CD4-positive, CD25-positive, alpha-beta regulatory T cell (primary cell): Measurements from ENCODE around the gene BMP8A. TPM values are rescaled to one million over a fixed set of nuclear protein-coding genes. Genes with fewer than 3 reads are reported as not detected.
"Not testable (repeated sequence)": the region's sequence is repeated elsewhere in the genome, so short reads cannot be mapped to it uniquely, and the experiment has no call there.

Experiments
- ATAC-seq, 2 donors: fragments of 150-1000 bp; cut with Tn5 transposase; one replicate each; pipeline ENCODE4 v1.10.0; 2021; ENCODE audit warnings: low read depth in 2 of 2, moderate number of reproducible peaks in 2 of 2, moderate library complexity in 1 of 2
- DNase-seq, 3 donors: peaks; one replicate each; pipeline versions ENCODE4 v3.0.0 to v3.0.0-alpha.2; 2012 to 2022; ENCODE audit warnings: mixed read lengths in 1 of 3
- H3K27ac ChIP-seq: one replicate; pipeline ENCODE4 v1.7.0; 2013; ENCODE audit warnings: mild to moderate bottlenecking, low read length; ENCODE audit not compliant: insufficient read depth, poor library complexity, severe bottlenecking
- H3K27me3 ChIP-seq: one replicate; pipeline ENCODE4 v1.7.0; 2013; ENCODE audit warnings: low read length; ENCODE audit not compliant: control insufficient read depth, insufficient read depth
- H3K36me3 ChIP-seq: one replicate; pipeline ENCODE4 v1.7.0; 2013; ENCODE audit warnings: mild to moderate bottlenecking, low read length, moderate library complexity; ENCODE audit not compliant: control insufficient read depth, insufficient read depth
- H3K4me1 ChIP-seq: 2 replicates; pipeline ENCODE4 v1.7.0; 2013; ENCODE audit warnings: mild to moderate bottlenecking, low read length; ENCODE audit not compliant: insufficient read depth, control insufficient read depth, poor library complexity, severe bottlenecking
- H3K4me3 ChIP-seq: one replicate; pipeline ENCODE4 v1.7.0; 2013; ENCODE audit warnings: low read depth, mild to moderate bottlenecking, low read length, moderate library complexity
- H3K9me3 ChIP-seq, 2 experiments: 1 replicate in 1 of 2; 2 replicates in 1 of 2; pipeline ENCODE4 v1.7.0; 2013; ENCODE audit warnings: low read length in 2 of 2, mild to moderate bottlenecking in 1 of 2, moderate library complexity in 1 of 2; ENCODE audit not compliant: control insufficient read depth in 2 of 2
- H3K27ac Mint-ChIP-seq, 3 donors: one replicate each; pipeline ENCODE4 v1.8.0; 2020 to 2022; ENCODE audit warnings: mild to moderate bottlenecking in 3 of 3, mixed read lengths in 3 of 3, moderate library complexity in 2 of 3
- H3K27me3 Mint-ChIP-seq: one replicate; pipeline ENCODE4 v1.8.0; 2022; ENCODE audit warnings: mild to moderate bottlenecking, mixed read lengths
- H3K36me3 Mint-ChIP-seq: one replicate; pipeline ENCODE4 v1.8.0; 2020; ENCODE audit warnings: mixed read lengths
- H3K4me1 Mint-ChIP-seq, 4 donors: one replicate each; pipeline ENCODE4 v1.8.0; 2020 to 2022; ENCODE audit warnings: mixed read lengths in 4 of 4, mild to moderate bottlenecking in 1 of 4
- H3K4me3 Mint-ChIP-seq, 4 donors: one replicate each; pipeline ENCODE4 v1.8.0; 2020 to 2022; ENCODE audit warnings: mild to moderate bottlenecking in 4 of 4, mixed read lengths in 4 of 4, moderate library complexity in 3 of 4
- H3K9me3 Mint-ChIP-seq, 7 donors: one replicate each; pipeline ENCODE4 v1.8.0; 2020 to 2022; ENCODE audit warnings: mixed read lengths in 7 of 7, mild to moderate bottlenecking in 3 of 7, moderate library complexity in 2 of 7
- polyA plus RNA-seq, 4 donors: library from polyadenylated mRNA; unstranded; fragments of 300-500 nt; fragmentation: Illumina TruSeq; gene quantifications; one replicate each; pipeline ENCODE4 v1.2.3, GENCODE V29; 2021
- total RNA-seq: library from RNA; stranded (reverse); gene quantifications from one replicate; pipeline ENCODE4 v1.2.3, GENCODE V29; 2022

Gene BMP8A
- total and polyA plus RNA-seq, 5 donors from 2014 or later = 0.35 TPM; not detected in 4

DNA sequence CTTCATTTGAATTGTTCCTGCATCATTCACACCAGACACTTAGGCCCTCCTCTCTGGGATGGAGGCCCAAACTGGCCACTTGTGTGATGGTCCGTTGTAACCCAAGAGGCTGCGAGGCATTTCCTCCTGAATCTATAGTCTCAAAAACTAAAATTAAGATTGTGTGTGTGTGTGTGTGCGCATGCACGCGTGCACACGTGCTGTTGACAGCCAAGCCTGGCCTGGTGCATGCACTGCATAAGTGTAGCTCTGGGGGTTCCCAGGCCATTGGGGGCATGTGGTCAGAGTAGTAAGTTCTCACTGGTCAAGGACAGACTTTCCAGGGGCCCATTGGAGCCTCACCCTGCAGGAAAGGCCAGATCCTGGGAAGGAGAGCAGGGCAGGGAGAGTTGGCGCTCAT lies 26.5 kb downstream of the BMP8A start:
- not testable (repeated sequence) for H3K36me3 Mint-ChIP-seq, H3K4me3 ChIP-seq, H3K27me3 ChIP-seq, H3K4me3 Mint-ChIP-seq, H3K36me3 ChIP-seq, H3K9me3 ChIP-seq, H3K9me3 Mint-ChIP-seq, H3K27me3 Mint-ChIP-seq, H3K27ac ChIP-seq, DNase-seq, ATAC-seq, H3K4me1 Mint-ChIP-seq, H3K4me1 ChIP-seq, H3K27ac Mint-ChIP-seq

DNA sequence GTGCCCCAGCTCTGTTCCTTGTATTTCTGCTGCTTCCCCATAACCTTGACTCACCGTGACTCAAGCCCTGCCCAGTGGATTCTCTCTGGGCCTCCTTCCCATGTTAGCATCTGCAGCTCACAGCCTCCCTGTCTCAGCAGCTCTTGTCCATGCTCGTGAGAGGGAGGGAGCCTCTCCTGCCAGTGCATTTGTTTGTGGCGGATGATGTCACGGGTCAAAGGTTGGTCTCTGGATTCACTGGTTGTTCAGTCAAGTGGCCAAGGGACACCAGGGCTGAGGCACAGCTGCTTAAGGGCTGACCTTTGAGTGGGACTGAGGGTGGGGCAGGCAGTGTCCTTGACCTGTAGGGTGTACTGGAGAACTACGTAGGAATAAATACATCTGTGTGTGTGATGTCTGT lies 27.9 kb downstream of the BMP8A start:
- not testable (repeated sequence) for H3K9me3 Mint-ChIP-seq, H3K4me1 Mint-ChIP-seq, H3K4me3 ChIP-seq, DNase-seq, H3K27ac ChIP-seq, ATAC-seq, H3K36me3 ChIP-seq, H3K36me3 Mint-ChIP-seq, H3K4me1 ChIP-seq, H3K27me3 Mint-ChIP-seq, H3K27ac Mint-ChIP-seq, H3K27me3 ChIP-seq, H3K9me3 ChIP-seq, H3K4me3 Mint-ChIP-seq

DNA sequence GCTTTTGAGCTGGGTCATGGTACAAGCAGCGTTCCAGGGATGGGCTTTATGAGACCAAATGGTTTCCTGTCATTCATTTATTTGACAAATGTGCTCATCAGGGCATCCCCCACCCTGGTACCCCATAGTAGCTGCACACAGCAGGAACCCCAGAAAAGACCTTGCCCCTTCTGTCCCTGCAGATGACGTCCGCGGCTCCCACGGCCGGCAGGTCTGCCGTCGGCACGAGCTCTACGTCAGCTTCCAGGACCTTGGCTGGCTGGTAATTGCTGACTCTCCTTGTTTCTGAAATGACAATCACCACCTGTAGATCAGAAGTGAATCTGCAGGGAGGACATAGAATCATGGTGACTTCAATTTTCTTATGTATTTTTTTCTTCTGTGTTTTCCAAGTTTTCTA lies 30.8 kb downstream of the BMP8A start:
- not testable (repeated sequence) for H3K36me3 Mint-ChIP-seq, H3K9me3 ChIP-seq, H3K9me3 Mint-ChIP-seq, H3K4me1 ChIP-seq, H3K27ac ChIP-seq, H3K4me3 ChIP-seq, H3K4me3 Mint-ChIP-seq, H3K36me3 ChIP-seq, H3K27ac Mint-ChIP-seq, H3K27me3 Mint-ChIP-seq, H3K27me3 ChIP-seq, ATAC-seq, DNase-seq, H3K4me1 Mint-ChIP-seq

DNA sequence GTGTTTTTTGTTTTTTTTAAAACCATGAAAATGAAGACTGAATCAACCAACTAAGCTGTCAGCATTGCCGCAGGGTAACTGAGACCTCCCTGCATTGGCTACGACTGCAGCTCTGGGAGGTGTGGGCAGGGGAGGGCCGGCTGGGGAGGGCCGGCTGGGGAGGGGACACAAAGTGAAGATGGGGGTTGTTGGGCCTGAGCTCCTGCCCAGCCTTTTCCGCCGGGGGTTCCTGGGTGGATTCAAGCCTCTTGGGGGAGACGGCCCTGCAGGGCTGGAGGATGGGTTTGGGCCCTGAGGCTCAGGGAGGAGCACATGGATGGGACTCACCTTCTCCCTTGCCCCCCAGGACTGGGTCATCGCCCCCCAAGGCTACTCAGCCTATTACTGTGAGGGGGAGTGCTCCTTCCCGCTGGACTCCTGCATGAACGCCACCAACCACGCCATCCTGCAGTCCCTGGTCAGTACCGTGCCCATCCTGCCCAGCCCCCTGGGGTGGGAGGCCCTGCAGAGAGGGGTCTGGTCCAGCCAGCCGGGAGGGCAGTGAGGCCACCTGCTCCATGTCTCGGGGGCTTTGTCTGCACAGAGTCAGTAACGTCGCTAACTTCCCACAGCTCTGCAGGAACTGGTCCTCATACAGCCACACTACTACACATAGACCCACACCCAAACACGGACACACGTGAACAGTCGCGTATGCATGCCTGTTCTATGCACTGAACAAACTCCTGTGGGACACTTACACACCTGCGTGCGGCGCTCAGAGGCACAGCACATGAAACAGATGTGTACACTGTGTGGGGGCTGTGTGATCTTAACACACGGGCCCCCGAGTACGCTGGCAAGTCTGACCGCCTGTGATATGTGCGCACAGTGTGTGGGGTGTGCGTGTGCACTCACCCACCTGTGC lies 31.5 kb downstream of the BMP8A start:
- Histone ChIP-seq H3K36me3 (no peaks in the 10 kb centered on the region), H3K4me1 (peaks cover 3% of the 10 kb centered on the region), H3K9me3 (no peaks in the 10 kb centered on the region), H3K4me3 (no peak overlapping the region), H3K27me3 (no peaks in the 10 kb centered on the region), H3K27ac (no peak overlapping the region)
- no peak for ATAC-seq
- Mint-ChIP-seq H3K9me3 (no peaks in the 10 kb centered on the region), H3K27me3 (no peaks in the 10 kb centered on the region), H3K36me3 (peaks cover 9% of the 10 kb centered on the region), H3K27ac (peak overlapping the region in 1 of 3 donors; percentile 23), H3K4me3 (no peak overlapping the region), H3K4me1 (no peaks in the 10 kb centered on the region)
- no peak for DNase-seq

DNA sequence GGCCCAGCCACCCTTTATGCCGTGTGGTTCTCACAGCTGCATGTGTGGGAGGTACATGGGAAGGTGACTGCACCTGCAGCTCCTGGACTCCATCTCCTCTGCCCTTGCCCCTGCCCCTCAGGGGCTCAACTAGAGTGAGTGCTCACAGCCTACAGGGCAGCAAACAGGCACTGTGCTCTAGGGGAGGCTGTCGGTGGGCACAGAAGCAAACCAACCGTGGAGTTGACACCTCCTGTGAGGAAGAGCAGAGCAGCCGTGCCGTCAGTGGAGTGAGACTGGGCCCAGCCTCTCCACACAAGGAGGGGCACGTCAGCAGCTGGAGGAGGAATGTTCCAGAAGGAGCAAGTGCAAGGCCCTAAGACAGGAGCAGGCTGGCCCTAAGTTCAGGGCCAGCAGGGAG lies 32.7 kb downstream of the BMP8A start:
- DNase-seq (no peak), ATAC-seq (no peak)
- no peaks in the 10 kb centered on the region for H3K36me3 ChIP-seq
- Mint-ChIP-seq H3K9me3 (no peaks in the 10 kb centered on the region), H3K4me1 (no peaks in the 10 kb centered on the region), H3K27ac (no peak overlapping the region), H3K27me3 (no peaks in the 10 kb centered on the region), H3K4me3 (no peak overlapping the region), H3K36me3 (peaks cover 11% of the 10 kb centered on the region)
- no peaks in the 10 kb centered on the region for H3K9me3 ChIP-seq
- no peak overlapping the region for H3K27ac ChIP-seq
- H3K4me1 ChIP-seq = peaks cover 3% of the 10 kb centered on the region
- no peak overlapping the region for H3K4me3 ChIP-seq
- H3K27me3 ChIP-seq = no peaks in the 10 kb centered on the region

DNA sequence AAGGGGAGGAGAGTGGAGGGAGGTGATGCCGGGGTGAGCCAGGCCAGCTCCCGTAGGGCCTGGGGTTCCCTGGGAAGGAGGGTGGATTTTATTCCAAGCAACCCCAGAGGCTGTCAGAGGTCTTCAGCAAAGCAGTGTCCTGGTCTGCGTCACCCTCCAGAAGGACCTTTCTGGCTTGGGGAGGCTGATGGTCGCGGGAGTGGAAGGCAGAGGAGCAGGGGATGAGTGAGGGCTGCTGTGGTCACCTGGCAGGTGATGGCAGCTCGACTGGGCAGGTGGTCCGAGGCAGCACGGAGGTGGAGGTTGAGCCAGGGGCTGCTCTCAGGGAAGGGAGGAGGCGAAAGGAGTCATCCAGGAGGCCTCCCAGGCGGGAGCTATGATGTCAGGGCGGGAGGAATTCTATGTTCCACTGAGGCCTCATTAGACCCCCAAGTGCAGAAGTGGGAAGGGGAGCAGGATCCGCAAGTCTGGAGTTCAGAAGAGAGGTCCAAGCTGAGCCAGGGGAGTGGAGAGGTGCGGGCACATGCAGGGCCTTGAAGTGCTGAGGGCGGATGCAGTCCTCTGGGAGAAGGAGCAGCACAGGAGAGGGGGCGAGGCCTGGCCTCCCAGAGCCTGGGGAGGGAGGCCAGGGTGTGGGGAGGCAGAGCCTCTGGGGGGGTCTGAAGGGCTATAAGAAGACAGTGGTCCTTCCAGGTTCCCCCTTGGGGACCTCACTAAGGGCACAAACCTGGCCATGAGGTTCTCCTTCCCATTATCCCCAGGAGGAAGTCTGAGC lies 33.3 kb downstream of the BMP8A start:
- Mint-ChIP-seq H3K27me3 (no peaks in the 10 kb centered on the region), H3K36me3 (peaks cover 15% of the 10 kb centered on the region), H3K27ac (peak overlapping the region in 2 of 3 donors; percentile 38 to 55), H3K4me3 (no peak overlapping the region), H3K4me1 (peaks cover 0 to 2% (median 0%) of the 10 kb centered on the region in 4 donors), H3K9me3 (no peaks in the 10 kb centered on the region)
- ATAC-seq = no peak
- no peak overlapping the region for H3K4me3 ChIP-seq
- H3K36me3 ChIP-seq = no peaks in the 10 kb centered on the region
- no peak for DNase-seq
- no peak overlapping the region for H3K27ac ChIP-seq
- no peaks in the 10 kb centered on the region for H3K9me3 ChIP-seq
- peaks cover 3% of the 10 kb centered on the region for H3K4me1 ChIP-seq
- H3K27me3 ChIP-seq = no peaks in the 10 kb centered on the region

DNA sequence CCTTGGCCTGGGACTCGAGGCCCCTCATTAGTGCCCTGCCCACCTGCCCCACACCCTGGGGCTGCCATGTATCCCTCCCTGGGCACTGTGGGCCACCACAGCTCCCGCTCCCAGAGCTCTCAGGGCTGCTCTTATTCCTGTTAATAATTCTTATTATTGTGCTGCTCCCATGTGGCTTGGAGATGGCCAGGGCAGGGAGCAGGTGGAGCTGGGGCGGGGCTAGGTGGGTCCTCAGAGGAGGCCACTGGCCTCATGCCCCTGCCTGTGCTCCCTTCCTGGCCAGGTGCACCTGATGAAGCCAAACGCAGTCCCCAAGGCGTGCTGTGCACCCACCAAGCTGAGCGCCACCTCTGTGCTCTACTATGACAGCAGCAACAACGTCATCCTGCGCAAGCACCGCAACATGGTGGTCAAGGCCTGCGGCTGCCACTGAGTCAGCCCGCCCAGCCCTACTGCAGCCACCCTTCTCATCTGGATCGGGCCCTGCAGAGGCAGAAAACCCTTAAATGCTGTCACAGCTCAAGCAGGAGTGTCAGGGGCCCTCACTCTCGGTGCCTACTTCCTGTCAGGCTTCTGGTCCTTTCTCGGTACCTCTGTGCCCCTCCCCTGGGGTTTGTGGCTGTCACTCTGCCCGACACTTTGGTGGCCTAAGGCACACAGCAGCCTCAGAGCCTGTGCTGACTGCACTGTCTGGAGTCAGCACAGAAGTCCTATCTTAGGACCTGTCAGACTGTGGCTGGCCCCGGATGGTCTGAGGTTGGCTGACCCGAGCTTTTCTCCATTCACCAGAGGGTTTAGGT lies 34.1 kb downstream of the BMP8A start:
- H3K9me3 ChIP-seq = no peaks in the 10 kb centered on the region
- peaks cover 17% of the 10 kb centered on the region for H3K36me3 Mint-ChIP-seq
- H3K27ac Mint-ChIP-seq = no peak overlapping the region
- ATAC-seq = peak; percentile 61 to 70
- H3K9me3 Mint-ChIP-seq = no peaks in the 10 kb centered on the region
- peaks cover 3% of the 10 kb centered on the region for H3K36me3 ChIP-seq
- H3K27me3 ChIP-seq = no peaks in the 10 kb centered on the region
- DNase-seq = peak in 1 of 3 donors; percentile 80
- H3K4me1 Mint-ChIP-seq = peaks cover 0 to 2% (median 0%) of the 10 kb centered on the region in 4 donors
- peaks cover 3% of the 10 kb centered on the region for H3K4me1 ChIP-seq
- H3K4me3 ChIP-seq = no peak overlapping the region
- peak overlapping the region in 1 of 4 donors; percentile 27 for H3K4me3 Mint-ChIP-seq
- H3K27ac ChIP-seq = no peak overlapping the region
- no peaks in the 10 kb centered on the region for H3K27me3 Mint-ChIP-seq
